ENCODE results near the gene NIM1K.
"Not testable (repeated sequence)": the region's sequence is repeated elsewhere in the genome, so short reads cannot be mapped to it uniquely, and the experiment has no call there.

Gene NIM1K

GRCh38 chr5:43191740-43192557 is at the start of gene NIM1K:
NIM1K (plus strand) TSS chr5:43192225; CDS start chr5:43245776, 53,551 bp downstream.
- no peak for DNase-seq

DNA sequence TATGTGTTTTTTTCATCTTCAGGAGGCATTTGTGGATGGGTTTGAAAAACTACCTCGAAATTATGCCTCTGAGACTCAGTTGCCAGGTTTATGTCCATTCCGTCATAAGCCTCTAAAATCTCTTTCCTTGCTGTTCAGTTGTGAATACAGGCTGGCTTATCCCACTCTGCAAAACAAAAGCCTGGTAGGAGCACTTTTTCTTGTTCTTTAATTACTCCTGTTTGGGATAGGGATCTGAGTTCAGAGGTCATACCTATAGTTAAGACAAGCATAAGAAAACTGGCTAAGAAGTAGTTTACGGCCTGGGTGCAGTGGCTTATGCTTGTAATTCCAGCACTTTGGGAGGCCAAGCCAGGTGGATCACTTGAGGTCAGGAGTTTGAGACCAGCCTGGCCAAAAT is 47.0 kb upstream of the NIM1K start:
- no peak for DNase-seq

GRCh38 chr5:43146958-43147357 is 45.1 kb upstream of the NIM1K start:
- DNase-seq: no peak

GRCh38 chr5:43148417-43148816 is 43.6 kb upstream of the NIM1K start:
- no peak for DNase-seq

- DNase-seq: no peak
Measured at GRCh38 chr5:43149231-43149630, 42.8 kb upstream of the NIM1K start.

DNA sequence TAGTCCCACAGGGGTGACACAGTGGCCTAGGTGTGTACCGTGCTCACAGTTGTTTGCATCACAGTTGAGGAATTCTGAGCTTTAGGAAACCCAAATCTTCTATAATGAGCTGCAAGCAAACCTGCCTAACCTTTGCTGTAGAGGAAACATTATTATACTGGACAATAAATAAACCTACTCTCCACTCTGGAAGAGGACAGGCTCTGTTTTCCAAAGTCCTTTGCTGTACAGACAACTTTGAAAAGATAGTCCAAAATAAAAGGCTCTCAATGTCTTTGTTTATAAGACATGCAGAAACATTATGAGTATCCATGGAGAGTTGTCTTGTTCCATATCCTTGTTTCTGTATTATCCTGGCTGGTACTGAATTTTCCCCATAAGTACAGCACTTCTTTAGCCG is 42.0 kb upstream of the NIM1K start:
- DNase-seq: no peak

- DNase-seq: no peak
Measured at GRCh38 chr5:43150748-43151147, 41.3 kb upstream of the NIM1K start.

- no peak for DNase-seq
Measured at GRCh38 chr5:43152946-43153345, 39.1 kb upstream of the NIM1K start.

DNA sequence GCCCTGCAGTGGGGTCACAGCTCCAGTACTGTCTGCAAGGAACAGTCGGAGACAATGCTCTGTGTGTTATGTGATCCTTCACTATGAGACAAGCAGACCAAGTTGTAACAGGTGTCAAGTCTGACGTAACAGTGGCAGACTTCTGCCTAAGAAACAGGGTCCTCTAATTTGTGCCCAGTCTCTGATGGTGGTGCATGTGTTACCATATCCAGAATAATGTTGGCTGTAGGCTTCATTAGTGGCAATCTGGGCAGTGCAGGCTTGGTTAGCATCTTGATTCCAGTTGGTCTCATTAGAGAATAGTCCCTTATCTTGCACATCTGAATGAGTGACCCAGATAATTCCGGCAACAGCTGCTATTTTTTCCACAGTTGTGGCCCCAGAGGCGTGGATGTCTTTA is 37.6 kb upstream of the NIM1K start:
- DNase-seq: no peak

GRCh38 chr5:43155394-43156096 is 36.5 kb upstream of the NIM1K start:
- DNase-seq: no peak

DNA sequence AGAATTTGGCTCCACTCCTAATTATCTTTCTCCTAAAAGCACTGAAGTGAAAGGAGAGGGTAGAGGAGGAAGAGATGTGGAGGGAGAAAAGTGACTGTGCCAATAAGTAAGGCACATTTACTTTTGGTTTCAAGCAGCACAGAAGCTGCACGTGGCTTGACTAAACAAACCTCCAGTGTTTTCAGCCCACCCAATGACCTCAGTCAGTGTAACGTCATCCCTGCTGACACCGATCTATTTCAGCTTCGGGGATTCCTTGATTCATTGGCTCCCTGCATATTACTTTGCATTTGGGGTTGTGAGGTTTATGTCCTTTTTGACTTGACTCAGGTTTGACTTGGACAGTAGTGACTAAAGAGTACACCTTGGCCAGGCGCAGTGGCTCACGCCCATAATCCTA is 35.6 kb upstream of the NIM1K start:
- DNase-seq: no peak

GRCh38 chr5:43157068-43157467 is 35.0 kb upstream of the NIM1K start:
- DNase-seq: no peak

GRCh38 chr5:43161244-43161643 is 30.8 kb upstream of the NIM1K start:
- DNase-seq: no peak

DNA sequence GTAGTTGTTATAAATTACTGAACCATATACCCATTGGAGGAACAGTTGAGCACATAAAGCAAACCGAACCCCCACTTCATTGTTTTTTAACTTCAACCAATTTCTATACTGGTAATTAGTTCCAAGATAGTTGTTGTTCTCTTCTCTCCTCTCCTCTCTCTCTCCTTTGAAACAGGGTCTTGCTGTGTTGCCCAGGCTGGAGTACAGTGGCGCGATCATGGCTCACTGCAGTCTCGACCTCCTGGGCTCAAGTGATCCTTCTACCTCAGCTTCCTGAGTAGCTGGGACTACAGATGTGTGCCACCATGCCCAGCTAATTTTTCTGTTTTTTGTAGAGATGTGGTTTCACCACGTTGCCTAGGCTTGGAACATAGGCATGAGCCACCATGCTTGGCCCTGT is 27.2 kb upstream of the NIM1K start:
- DNase-seq: not testable (repeated sequence)

DNA sequence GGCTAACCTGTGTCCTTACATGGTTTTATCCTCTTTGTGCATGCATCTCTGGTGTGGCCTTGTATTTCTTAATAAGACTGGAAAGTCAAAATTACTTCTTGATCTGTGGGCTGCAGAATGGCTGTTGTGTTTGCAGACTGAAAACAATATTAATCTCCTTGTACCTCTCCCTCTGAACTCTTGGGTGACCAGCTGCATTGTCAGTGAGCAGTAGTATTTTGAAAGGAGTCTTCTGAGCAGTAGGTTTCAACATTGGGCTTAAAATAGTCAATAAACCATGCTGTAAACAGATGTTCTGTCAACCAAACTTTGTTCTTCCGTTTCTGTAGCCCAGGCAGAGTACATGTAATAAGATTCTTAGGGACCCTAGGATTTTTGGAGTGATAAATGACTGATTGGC is 26.7 kb upstream of the NIM1K start:
- no peak for DNase-seq

DNA sequence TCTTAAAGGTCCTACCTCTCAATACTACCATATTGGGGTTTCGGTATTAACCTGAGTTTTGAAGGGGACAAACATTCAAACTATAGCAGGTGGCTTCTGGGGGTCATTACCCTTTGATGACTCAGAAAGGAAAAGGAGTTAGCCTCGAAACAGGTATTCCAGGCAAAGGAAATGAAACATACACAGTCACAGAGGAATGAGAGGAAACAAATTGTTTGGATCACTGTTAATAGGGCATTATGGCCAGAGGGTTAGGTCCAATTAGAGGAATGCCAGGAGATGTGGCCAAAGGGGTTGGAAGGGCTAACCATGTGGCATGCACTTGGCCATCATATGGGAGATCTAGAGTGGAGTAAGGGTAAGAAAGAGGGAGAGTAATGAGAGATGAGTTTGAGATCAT is 23.9 kb upstream of the NIM1K start:
- DNase-seq: no peak

- DNase-seq: peak; percentile 44
Measured at GRCh38 chr5:43171451-43171850, 20.6 kb upstream of the NIM1K start.

DNA sequence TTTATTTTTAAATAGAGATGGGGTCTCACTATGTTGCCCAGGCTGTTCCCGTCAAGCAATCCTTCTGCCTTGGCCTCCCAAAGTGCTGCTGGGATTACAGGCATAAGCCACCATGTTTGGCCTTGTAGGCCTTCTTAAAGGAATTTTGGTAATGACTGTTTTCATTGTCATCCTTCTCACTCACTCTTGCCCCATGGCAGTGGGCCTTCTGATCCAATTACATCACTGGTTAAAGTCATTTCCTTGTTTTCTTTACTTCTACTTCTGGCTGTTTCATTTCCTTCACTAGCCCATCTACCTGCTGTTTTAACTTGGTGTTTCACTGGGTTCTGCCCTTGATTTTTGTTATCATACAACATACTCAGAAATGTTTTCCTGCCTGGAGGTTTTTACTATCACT is 20.1 kb upstream of the NIM1K start:
- DNase-seq: no peak

DNA sequence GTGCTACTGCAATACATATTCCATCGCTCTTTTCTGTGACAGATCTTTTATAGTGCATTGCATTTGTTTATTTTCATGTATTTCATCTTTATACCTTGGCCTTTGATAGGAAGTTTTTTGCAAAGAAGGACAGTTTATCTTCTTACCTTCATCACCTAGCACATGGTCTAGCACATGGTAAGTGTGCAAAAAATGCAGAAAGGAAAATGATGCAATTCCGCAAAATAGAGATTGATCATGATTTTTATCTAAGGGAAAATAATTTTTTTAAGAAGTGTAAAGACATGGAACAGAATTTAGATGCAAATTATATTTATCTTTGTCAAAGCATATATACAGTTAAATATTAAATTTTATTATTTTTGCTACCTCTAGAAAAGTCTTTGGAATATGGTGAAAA is 19.2 kb upstream of the NIM1K start:
- no peak for DNase-seq

DNA sequence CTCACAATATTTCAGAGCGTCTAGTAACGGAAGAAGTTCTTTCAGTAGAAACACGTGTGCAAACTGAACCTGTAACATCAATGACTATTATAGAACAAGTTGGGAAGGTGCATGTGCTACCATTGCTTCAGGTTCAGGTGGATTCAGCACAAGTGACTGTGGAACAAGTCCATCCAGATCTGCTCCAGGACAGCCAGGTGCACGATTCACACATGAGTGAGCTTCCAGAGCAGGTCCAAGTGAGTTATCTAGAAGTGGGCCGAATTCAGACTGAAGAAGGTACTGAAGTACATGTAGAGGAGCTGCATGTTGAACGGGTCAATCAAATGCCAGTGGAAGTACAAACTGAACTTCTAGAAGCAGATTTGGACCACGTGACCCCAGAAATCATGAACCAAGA is 17.4 kb upstream of the NIM1K start:
- no peak for DNase-seq

- no peak for DNase-seq
Measured at GRCh38 chr5:43179836-43180235, 12.2 kb upstream of the NIM1K start.

GRCh38 chr5:43182421-43182820 is 9.6 kb upstream of the NIM1K start:
- DNase-seq: no peak

- not testable (repeated sequence) for DNase-seq
Measured at GRCh38 chr5:43183101-43183500, 8.9 kb upstream of the NIM1K start.

DNA sequence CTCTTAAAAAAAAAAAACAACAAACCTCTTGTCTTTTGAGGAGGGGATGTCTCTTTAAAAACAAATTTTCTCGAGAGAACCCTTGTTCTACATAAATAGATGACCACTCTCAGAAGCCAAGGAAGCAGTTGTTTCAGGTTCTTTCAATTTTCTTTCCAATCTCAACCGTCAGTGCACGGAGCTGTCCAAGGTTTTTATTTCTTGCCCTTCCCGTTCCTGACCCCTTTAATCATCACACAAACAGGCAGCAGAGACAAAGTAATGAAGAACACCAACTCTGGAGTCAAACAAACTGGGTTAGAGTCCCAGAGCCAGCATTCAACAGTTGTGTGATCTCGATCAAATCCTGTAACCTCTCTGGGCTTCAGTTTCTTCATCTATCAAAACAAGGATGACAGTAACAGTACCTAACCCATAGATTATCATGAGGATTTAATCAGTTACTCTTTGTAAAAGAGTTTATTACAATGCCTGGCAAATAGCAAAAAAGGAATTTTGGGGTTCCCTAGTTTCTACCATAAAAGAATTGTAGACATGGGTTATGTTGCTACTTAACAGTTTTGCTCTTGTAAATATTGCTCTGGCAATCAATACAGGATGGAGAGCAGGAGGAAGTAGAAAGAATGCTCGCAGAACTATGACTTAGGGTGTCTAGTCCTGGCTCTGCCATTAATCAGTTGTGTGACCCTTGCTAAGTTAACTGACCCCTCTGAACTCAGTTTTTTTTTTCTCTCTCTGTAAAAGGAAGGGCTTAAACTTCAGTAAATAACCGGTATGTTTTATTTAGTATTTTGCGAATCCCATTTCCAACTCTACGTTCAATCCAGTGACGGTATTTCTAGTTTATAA is 1.0 kb upstream of the NIM1K start:
- DNase-seq: peak; percentile 36

Data from kidney glomerular epithelial cell (primary cell).